ENCODE measurements around the gene PCDHGA3.
A peak's percentile ranks its signal among the peaks of the same experiment; 100 is the strongest.
"Not testable (repeated sequence)": the region's sequence is repeated elsewhere in the genome, so short reads cannot be mapped to it uniquely, and the experiment has no call there.

PCDHGA3 gene

DNA sequence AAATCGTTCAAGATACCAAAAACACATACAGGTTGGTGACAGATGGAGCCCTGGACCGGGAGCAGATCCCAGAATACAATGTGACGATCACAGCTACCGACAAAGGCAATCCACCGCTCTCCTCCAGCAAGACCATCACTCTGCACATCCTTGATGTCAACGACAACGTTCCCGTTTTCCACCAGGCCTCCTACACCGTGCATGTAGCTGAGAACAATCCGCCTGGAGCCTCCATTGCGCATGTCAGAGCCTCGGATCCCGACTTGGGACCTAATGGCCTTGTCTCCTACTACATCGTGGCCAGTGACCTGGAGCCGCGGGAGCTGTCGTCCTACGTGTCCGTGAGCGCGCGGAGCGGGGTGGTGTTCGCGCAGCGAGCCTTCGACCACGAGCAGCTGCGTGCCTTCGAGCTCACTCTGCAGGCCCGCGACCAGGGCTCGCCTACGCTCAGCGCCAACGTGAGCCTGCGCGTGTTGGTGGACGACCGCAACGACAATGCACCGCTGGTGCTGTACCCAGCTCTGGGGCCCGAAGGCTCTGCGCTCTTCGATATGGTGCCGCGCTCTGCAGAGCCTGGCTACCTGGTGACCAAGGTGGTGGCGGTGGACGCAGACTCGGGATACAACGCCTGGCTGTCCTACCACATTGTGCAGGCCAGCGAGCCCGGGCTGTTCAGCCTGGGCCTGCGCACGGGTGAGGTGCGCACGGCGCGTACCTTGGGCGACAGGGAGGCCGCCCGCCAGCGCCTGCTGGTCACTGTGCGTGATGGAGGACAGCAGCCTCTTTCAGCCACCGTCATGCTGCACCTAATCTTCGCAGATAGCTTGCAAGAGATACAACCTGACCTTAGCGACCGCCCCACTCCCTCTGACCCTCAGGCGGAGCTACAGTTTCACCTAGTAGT, 28.2 kb downstream of the PCDHGA3 start:
- no peak for DNase-seq (ENCODE audit: extremely low read depth, low read depth)
- H3K4me3 ChIP-seq (replicated peaks; ENCODE audit: low read depth, low read length), result no peak overlapping the region
- TF ChIP-seq CTCF (IDR thresholded peaks at IDR 0.05; ENCODE audit: low read depth, low read length, missing control alignments), result no peak

DNA sequence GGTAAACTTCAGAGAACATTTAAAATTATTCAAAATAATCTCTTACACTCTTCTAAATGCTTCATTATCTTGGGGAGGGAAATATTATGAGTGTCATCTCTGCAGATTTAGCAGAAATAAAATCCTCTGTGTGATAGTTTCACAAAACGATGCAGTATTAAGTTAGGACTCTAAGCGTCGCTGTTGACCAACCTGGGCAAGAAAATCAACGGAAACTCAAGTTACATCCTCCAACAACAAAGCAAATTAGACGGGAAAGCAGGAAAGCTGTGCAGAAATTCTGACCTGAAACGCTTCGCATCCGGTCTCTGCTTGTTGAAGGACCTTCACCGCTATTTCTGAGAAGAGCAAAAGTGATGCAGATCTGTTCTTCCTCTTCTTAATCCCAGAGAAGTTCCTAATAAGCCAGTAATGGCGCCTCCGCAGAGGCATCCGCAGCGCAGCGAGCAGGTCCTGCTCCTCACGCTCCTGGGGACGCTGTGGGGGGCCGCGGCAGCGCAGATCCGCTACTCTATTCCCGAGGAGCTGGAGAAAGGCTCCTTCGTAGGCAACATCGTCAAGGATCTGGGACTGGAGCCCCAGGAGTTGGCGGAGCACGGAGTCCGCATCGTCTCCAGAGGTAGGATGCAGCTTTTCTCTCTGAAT, 30.2 kb downstream of the PCDHGA3 start, which contains the start of gene PCDHGA6:
PCDHGA6 (plus strand) TSS at position 219 of the 645 bp plus-strand sequence; CDS start at position 412, 193 bp downstream.
- TF ChIP-seq CTCF (IDR thresholded peaks at IDR 0.05; ENCODE audit: low read depth, low read length, missing control alignments), result peak; percentile 56
- no peak for DNase-seq (ENCODE audit: extremely low read depth, low read depth)
- peak within 1 kb of the TSS; percentile 36 for H3K4me3 ChIP-seq (replicated peaks; ENCODE audit: low read depth, low read length)

GRCh38 chr5:141374627-141375026, 31.0 kb downstream of the PCDHGA3 start:
- no peak for DNase-seq (ENCODE audit: extremely low read depth, low read depth)
- H3K4me3 ChIP-seq (replicated peaks; ENCODE audit: low read depth, low read length), result no peak overlapping the region
- no peak for TF ChIP-seq CTCF (IDR thresholded peaks at IDR 0.05; ENCODE audit: low read depth, low read length, missing control alignments)

- DNase-seq (ENCODE audit: extremely low read depth, low read depth); H3K4me3 ChIP-seq (replicated peaks; ENCODE audit: low read depth, low read length): not testable (repeated sequence)
Observed at GRCh38 chr5:141375444-141376155, 32.0 kb downstream of the PCDHGA3 start.

DNA sequence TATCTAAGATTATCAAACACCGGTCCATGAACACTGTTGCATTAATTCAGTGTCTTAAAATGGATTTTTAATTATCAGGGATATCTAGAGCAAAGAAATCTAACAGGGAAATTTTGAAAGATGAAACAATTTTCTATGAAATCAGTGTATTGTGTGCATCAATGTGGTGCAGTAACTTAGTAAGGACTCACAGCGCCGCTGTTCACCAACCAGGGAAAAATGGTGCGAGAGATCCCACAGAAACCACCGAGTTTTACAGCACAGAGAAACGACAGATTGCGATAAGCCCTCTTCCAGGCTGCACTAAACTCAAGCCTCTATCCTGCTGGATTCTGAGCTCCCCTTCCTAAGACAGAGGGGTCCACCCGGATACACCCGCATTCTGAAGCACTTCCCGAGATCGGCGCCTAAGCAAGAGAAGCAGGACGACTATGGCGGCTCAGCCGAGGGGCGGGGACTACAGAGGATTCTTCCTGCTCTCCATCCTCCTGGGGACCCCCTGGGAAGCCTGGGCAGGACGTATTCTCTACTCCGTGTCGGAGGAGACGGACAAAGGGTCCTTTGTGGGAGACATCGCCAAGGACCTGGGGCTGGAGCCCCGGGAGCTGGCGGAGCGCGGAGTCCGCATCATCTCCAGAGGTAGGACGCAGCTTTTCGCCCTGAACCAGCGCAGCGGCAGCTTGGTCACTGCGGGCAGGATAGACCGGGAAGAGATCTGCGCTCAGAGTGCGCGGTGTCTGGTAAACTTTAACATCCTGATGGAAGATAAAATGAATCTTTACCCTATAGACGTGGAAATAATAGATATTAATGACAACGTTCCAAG, 39.1 kb downstream of the PCDHGA3 start, which contains the start of gene PCDHGA7:
PCDHGA7 (plus strand) TSS at position 274 of the 826 bp plus-strand sequence; CDS start at position 432, 158 bp downstream.
- peak within 1 kb of the TSS; percentile 51 for H3K4me3 ChIP-seq (replicated peaks; ENCODE audit: low read depth, low read length)
- peak; percentile 47 for TF ChIP-seq CTCF (IDR thresholded peaks at IDR 0.05; ENCODE audit: low read depth, low read length, missing control alignments)
- DNase-seq (ENCODE audit: extremely low read depth, low read depth), result no peak

DNA sequence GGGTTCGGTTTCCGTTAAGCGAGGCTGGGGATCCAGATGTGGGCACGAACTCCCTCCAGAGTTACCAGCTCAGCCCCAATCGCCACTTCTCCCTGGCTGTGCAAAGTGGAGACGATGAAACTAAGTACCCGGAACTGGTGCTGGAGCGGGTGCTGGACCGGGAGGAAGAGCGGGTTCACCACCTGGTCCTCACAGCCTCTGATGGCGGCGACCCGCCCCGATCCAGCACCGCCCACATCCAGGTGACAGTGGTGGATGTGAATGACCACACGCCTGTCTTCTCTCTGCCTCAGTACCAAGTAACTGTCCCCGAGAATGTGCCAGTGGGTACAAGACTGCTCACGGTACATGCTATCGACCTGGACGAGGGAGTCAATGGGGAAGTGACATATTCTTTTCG, 39.7 kb downstream of the PCDHGA3 start:
- DNase-seq (ENCODE audit: extremely low read depth, low read depth), result no peak
- H3K4me3 ChIP-seq (replicated peaks; ENCODE audit: low read depth, low read length), result peak overlapping the region; percentile 51
- TF ChIP-seq CTCF (IDR thresholded peaks at IDR 0.05; ENCODE audit: low read depth, low read length, missing control alignments), result no peak
